OCI-LY1 (cell line): ENCODE results near the gene SPO11.

Experiments used
- H2AFZ ChIP-seq: fragments of 200-600 bp; sonication (generic), shearing (Covaris generic); 2 replicates; pipeline ENCODE4 v1.6.0; 2014; ENCODE audit warnings: antibody characterized with exemption, mild to moderate bottlenecking, low read length
- H3F3A ChIP-seq: fragments of 200-600 bp; sonication (generic), shearing (Covaris generic); 2 replicates; pipeline ENCODE4 v1.6.0; 2014; ENCODE audit warnings: mild to moderate bottlenecking, antibody characterized with exemption, low read length, moderate library complexity; ENCODE audit not compliant: insufficient read depth
- H3K27ac ChIP-seq: fragments of 200-600 bp; sonication (generic); 2 replicates; pipeline ENCODE4 v1.5.1; 2014; ENCODE audit warnings: low read length, mixed run types, mild to moderate bottlenecking, low read depth; ENCODE audit not compliant: poor library complexity, severe bottlenecking
- H3K27me3 ChIP-seq: fragments of 200-600 bp; sonication (generic); 2 replicates; pipeline ENCODE4 v1.6.0; 2014; ENCODE audit warnings: antibody characterized with exemption, mild to moderate bottlenecking, low read length, moderate library complexity; ENCODE audit not compliant: insufficient read depth
- H3K36me3 ChIP-seq: fragments of 200-600 bp; sonication (generic); 2 replicates; pipeline ENCODE4 v1.6.1; 2014; ENCODE audit warnings: mild to moderate bottlenecking, antibody characterized with exemption, low read length, moderate library complexity, mixed read lengths; ENCODE audit not compliant: insufficient read depth
- H3K4me1 ChIP-seq: fragments of 200-600 bp; sonication (generic); 2 replicates; pipeline ENCODE4 v1.5.1; 2014; ENCODE audit warnings: mild to moderate bottlenecking, low read length, moderate library complexity; ENCODE audit not compliant: insufficient read depth, severe bottlenecking
- H3K4me2 ChIP-seq: fragments of 200-600 bp; sonication (generic), shearing (Covaris generic); 2 replicates; pipeline ENCODE4 v1.6.1; 2014; ENCODE audit warnings: low read length
- H3K4me3 ChIP-seq: fragments of 200-600 bp; sonication (generic); 2 replicates; pipeline ENCODE4 v1.5.1; 2014; ENCODE audit warnings: low read length, low read depth, mild to moderate bottlenecking, mixed read lengths; ENCODE audit not compliant: poor library complexity, severe bottlenecking
- H3K79me2 ChIP-seq: fragments of 200-600 bp; shearing (Covaris generic); 2 replicates; pipeline ENCODE4 v1.6.1; 2016; ENCODE audit warnings: mixed run types, low read length, mixed read lengths; ENCODE audit not compliant: insufficient read depth
- H3K9ac ChIP-seq: fragments of 200-600 bp; sonication (generic), shearing (Covaris generic); 2 replicates; pipeline ENCODE4 v1.6.1; 2014; ENCODE audit warnings: mild to moderate bottlenecking, low read length, mixed read lengths
- H3K9me2 ChIP-seq: fragments of 200-600 bp; sonication (generic), shearing (Covaris generic); 2 replicates; pipeline ENCODE4 v1.6.1; 2014; ENCODE audit warnings: low read depth, mild to moderate bottlenecking, low read length, mixed read lengths
- H3K9me3 ChIP-seq: fragments of 200-600 bp; shearing (Covaris generic); 2 replicates; pipeline ENCODE4 v1.6.1; 2014; ENCODE audit warnings: low read length, mixed read lengths
- H4K20me1 ChIP-seq: fragments of 200-600 bp; sonication (generic), shearing (Covaris generic); 2 replicates; pipeline ENCODE4 v1.6.0; 2016; ENCODE audit warnings: mild to moderate bottlenecking, low read length; ENCODE audit not compliant: insufficient read depth
- EZH2 ChIP-seq: fragments of 200-600 bp; sonication (generic), shearing (Covaris generic); IDR thresholded peaks from 2 replicates; pipeline ENCODE4 v1.8.0; 2017; ENCODE audit warnings: borderline replicate concordance, mixed run types, mild to moderate bottlenecking, antibody characterized with exemption, low read length, moderate library complexity, mixed read lengths
- TF ChIP-seq, protein P1 (sequence below): fragments of 200-600 bp; sonication (generic), shearing (Covaris generic); IDR thresholded peaks from 2 replicates; pipeline ENCODE4 v1.5.1; 2017; ENCODE audit warnings: mild to moderate bottlenecking, antibody characterized with exemption, low read length, moderate library complexity, mixed read lengths

The SPO11 gene

DNA sequence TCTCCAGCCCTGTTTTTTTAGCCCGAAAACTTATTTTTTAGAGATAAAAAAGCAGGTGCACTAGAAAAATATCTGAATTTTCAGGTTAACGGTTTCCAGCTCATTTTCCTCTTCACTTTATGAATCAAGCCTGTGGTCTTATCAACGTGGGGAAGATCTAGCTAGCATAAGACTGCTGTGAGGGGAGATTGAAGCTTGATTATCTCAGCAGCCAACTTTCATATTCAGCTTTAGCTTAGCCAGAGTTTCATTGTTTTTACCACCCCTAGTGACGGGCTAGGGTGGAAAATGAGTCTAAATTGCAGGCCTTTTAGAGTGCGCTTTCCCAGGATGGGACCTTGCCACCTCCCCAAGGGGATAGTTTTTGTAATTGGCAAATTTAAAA is 49.7 kb downstream of the SPO11 start:
- Histone ChIP-seq H2AFZ (no peak overlapping the region), H4K20me1 (no peaks in the 10 kb centered on the region), H3K4me2 (no peak overlapping the region), H3F3A (0 out of 2 replicates have a peak, but pooled peaks cover 4% of the 10 kb centered on the region), H3K9me2 (no peaks in the 10 kb centered on the region), H3K27me3 (no peaks in the 10 kb centered on the region), H3K27ac (peak overlapping the region; percentile 33), H3K36me3 (peaks cover 67% of the 10 kb centered on the region), H3K4me3 (no peak overlapping the region), H3K79me2 (no peaks in the 10 kb centered on the region), H3K9ac (no peak overlapping the region; the same call in 1 of the 2 replicates), H3K9me3 (no peaks in the 10 kb centered on the region), H3K4me1 (peaks cover 58% of the 10 kb centered on the region)
- TF ChIP-seq, protein P1, sequence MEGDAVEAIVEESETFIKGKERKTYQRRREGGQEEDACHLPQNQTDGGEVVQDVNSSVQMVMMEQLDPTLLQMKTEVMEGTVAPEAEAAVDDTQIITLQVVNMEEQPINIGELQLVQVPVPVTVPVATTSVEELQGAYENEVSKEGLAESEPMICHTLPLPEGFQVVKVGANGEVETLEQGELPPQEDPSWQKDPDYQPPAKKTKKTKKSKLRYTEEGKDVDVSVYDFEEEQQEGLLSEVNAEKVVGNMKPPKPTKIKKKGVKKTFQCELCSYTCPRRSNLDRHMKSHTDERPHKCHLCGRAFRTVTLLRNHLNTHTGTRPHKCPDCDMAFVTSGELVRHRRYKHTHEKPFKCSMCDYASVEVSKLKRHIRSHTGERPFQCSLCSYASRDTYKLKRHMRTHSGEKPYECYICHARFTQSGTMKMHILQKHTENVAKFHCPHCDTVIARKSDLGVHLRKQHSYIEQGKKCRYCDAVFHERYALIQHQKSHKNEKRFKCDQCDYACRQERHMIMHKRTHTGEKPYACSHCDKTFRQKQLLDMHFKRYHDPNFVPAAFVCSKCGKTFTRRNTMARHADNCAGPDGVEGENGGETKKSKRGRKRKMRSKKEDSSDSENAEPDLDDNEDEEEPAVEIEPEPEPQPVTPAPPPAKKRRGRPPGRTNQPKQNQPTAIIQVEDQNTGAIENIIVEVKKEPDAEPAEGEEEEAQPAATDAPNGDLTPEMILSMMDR = 0 out of 2 replicates have a peak, but pooled peaks have one; percentile 4
- no peak for TF ChIP-seq EZH2

DNA sequence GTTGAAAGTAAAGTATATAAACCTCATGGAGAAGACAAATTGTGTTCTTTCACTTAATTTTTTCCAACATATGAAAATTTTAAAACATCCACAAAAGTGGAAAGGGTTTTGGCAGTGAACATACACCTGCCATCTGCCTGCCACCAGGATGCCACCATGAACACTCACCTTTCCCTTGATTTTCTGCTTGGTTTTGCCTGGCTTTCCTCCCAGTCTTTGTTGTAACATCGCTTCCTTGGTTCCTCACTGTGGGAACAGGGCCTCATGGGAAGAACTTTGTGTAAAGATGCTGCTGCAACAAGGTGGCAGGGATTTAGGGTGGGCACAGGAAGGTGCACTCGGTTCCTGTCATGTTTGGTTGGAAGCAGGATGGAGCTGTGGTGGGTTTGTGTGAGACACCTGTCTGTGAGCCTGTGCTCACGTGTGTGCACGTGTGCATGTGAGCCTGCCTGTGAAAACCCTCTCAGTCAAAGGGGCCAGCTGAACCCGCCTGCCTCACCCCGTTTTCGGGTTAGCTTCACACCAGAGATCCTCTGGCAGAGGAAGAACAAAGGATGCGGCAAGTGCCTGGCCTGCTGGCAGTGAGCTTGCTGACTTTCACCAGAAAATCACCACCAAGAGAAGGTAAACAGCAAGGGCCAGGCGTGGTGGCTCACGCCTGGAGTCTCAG is 50.6 kb downstream of the SPO11 start:
- Histone ChIP-seq H3K4me1 (peaks cover 57% of the 10 kb centered on the region), H3K9me2 (no peaks in the 10 kb centered on the region), H3K79me2 (no peaks in the 10 kb centered on the region), H3K36me3 (peaks cover 58% of the 10 kb centered on the region), H2AFZ (no peak overlapping the region), H3K27me3 (no peaks in the 10 kb centered on the region), H3K9ac (no peak overlapping the region; the same call in 1 of the 2 replicates), H3K4me3 (no peak overlapping the region), H4K20me1 (no peaks in the 10 kb centered on the region), H3K4me2 (no peak overlapping the region), H3F3A (0 out of 2 replicates have a peak, but pooled peaks cover 4% of the 10 kb centered on the region), H3K27ac (peak overlapping the region; percentile 33), H3K9me3 (no peaks in the 10 kb centered on the region)
- TF ChIP-seq, protein P1 = no peak
- TF ChIP-seq EZH2 = no peak

DNA sequence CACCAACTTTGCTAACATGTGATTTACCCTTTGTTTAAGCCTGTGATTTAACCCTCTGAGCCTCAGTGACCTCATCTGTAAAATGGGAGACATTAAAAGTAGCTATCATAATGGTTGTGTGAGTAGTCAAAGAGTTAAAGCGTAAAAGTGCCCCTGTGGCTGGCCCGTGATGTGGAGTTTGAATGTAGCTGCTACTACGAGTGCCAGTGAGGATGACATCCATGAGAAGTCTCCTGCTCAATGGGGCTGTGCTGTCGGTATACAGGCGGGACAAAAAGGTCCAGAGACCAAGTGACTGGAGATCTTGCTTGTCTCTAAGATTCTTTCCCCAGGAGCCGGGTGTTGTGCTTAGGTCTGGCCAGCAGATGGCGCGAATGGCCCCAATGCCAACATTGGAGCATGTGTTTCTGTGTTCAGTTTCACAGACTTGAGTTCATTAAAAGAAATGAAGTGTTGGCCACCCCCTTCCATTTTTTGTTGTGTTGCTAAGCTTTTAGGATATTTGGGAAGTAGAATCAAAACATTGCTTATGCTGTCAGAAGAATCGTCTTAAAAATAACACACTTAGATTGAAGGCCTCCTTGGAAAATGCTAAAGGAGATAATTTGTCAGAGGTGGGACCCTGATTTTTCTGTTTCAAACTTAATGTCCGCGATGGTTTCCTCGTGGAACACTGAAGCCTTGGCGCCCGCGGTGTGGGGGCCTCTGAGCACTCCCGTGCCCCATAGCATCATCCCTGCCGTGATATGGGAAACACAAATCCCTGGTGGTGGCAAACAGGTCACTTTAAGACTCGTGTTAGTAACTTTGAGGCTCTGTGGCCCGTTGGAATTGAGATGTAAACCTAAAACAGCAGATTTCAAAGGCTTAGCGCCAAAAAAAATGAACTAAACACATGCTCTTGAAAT is 52.2 kb downstream of the SPO11 start:
- Histone ChIP-seq H3K79me2 (no peaks in the 10 kb centered on the region), H3K9me2 (no peaks in the 10 kb centered on the region), H3K36me3 (peaks cover 42% of the 10 kb centered on the region), H3K9ac (peak overlapping the region; percentile 47; the same call in 1 of the 2 replicates), H3K4me1 (peaks cover 54% of the 10 kb centered on the region), H4K20me1 (no peaks in the 10 kb centered on the region), H3F3A (0 out of 2 replicates have a peak, but pooled peaks cover 4% of the 10 kb centered on the region), H3K27me3 (no peaks in the 10 kb centered on the region), H3K27ac (peak overlapping the region; percentile 91), H2AFZ (no peak overlapping the region), H3K9me3 (no peaks in the 10 kb centered on the region), H3K4me2 (peak overlapping the region; percentile 26; the same call in 1 of the 2 replicates), H3K4me3 (no peak overlapping the region)
- no peak for TF ChIP-seq EZH2
- TF ChIP-seq, protein P1 = peak; percentile 92
